GM13976 (cell line): Measurements from ENCODE around the gene SF3B2.

Experiments
- DNase-seq: peaks from one replicate; pipeline ENCODE4 v3.0.0; 2012; ENCODE audit warnings: low spot score
- in situ Hi-C: fragments of 300-500 bp; cut with MboI; formaldehyde crosslinking; loops from one replicate; pipeline ENCODE4 v1.12.0; 2022; ENCODE audit warnings: low sequenced_read_pairs, mixed read lengths, inconsistent platforms; ENCODE audit not compliant: unreplicated experiment
- TF ChIP-seq, protein P1 (sequence below): IDR thresholded peaks from 2 replicates; pipeline ENCODE4 v1.5.1; 2012; ENCODE audit warnings: borderline replicate concordance, mild to moderate bottlenecking; ENCODE audit not compliant: insufficient read depth; ENCODE audit errors: extremely low read depth, missing control alignments, control extremely low read depth

The SF3B2 gene

DNA sequence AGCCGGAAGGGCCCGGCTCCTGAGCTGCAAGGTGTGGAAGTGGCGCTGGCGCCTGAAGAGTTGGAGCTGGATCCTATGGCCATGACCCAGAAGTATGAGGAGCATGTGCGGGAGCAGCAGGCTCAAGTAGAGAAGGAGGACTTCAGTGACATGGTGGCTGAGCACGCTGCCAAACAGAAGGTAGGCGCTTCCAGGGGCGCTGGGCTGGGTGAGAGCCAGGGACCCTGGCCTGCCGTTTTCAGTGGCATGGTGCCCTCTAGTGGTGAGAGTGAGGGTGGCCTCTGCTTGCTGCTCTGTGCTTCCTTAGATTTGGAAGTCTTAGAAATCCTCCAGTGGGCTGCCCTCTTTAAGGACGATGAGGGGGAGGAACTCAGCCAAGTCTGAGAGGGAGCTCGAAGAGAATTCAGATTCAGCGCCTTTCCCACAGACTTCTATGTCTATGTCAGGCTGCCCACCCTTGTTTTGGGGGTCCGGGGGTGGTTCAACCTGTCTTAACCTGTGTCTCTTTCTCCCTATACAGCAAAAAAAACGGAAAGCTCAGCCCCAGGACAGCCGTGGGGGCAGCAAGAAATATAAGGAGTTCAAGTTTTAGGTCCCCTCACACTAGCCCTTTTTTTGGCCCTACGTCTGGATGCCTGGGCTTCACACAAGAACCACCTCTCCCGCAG lies 16.1 kb downstream of the SF3B2 start:
- DNase-seq, result peak; percentile 70
- TF ChIP-seq, protein P1, sequence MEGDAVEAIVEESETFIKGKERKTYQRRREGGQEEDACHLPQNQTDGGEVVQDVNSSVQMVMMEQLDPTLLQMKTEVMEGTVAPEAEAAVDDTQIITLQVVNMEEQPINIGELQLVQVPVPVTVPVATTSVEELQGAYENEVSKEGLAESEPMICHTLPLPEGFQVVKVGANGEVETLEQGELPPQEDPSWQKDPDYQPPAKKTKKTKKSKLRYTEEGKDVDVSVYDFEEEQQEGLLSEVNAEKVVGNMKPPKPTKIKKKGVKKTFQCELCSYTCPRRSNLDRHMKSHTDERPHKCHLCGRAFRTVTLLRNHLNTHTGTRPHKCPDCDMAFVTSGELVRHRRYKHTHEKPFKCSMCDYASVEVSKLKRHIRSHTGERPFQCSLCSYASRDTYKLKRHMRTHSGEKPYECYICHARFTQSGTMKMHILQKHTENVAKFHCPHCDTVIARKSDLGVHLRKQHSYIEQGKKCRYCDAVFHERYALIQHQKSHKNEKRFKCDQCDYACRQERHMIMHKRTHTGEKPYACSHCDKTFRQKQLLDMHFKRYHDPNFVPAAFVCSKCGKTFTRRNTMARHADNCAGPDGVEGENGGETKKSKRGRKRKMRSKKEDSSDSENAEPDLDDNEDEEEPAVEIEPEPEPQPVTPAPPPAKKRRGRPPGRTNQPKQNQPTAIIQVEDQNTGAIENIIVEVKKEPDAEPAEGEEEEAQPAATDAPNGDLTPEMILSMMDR, result peak; percentile 81
- in situ Hi-C loops, result no loop called here

DNA sequence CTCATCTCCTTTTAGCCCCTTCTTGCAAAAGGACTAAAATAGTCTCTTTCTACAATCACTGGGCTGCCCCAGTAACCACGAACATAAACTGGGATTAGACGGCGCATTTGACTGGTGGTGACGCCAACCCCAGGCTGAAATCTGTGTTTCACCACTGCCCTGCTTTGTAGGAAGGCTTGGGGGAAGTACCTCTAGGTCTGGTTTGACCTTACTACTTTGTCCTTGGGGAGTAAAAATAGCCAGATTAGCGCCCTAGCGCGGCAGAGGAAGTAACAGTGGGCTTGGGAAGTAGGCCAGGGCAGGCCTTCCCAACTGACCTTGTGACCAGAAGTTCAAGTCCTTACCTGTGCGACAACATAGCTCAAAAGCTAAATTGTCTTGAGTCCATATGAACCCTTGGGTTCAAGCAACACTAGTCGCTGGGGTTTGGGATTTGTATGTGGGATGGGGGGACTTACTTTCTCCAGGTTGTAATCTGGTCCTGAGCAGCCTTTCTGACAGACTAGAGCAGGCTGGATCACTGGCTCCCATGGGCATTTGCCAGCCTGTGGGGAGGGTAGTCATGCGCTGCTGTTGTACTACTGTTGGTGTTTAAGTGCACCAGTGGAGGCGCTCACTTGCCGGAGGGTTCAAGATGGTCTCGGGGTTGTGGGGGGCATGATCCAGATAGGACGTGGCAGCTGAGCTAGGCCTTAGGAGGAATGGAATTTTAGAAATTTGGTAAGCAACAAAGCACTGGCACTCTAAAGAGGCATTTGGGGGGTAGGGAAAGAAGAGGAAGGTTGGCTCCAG lies 17.0 kb downstream of the SF3B2 start:
- TF ChIP-seq, protein P1, result no peak
- DNase-seq, result peak; percentile 64
- in situ Hi-C loops, result no loop called here

DNA sequence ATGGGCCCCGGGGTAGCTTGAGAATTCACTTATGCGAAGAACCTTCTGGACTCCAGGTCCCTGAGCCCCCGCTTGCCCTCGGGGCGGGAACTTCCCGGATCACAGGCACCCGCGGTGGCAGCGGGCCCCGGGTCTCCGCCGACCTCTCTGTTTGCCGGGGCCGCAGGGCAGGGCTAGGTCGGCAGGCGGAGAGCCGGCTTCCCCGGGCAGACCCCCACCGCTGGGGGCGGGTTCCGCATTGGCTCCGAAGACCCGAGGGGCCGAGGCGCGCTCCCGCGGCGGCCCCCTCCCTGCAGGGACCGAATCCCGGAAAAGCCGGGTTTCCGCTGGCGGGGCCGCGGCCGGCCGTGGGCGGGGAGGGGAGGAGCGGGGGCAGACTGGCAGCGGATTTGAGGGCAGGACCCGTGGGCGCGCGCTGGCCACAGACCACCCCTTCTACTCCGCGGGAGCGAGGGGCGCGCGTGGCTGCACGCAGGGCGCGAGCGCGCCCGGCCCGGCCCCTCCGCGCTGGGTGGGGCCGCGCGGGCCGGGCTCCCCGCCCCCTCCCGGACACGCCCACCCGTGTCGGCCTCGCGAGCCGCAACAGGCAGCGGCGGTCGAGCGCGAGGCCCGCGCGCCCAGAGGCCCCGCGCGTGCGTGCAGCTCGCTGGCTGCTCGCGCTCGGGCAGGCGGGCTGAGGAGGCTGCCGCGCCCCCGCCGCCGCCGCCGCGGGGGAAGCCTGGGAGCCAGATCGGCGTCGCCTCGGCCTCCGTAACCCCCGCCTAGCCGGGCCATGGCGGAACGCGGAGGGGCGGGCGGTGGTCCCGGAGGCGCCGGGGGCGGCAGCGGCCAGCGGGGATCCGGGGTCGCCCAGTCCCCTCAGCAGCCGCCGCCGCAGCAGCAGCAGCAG lies 17.8 kb downstream of the SF3B2 start, which contains the start of gene PACS1:
Gene PACS1, plus strand, starts transcription at position 558 of the 889 bp plus-strand sequence. Its CDS starts 215 bp downstream, at position 773.
- TF ChIP-seq, protein P1, result no peak
- in situ Hi-C loops, result no loop called here
- peak; percentile 91 for DNase-seq

DNA sequence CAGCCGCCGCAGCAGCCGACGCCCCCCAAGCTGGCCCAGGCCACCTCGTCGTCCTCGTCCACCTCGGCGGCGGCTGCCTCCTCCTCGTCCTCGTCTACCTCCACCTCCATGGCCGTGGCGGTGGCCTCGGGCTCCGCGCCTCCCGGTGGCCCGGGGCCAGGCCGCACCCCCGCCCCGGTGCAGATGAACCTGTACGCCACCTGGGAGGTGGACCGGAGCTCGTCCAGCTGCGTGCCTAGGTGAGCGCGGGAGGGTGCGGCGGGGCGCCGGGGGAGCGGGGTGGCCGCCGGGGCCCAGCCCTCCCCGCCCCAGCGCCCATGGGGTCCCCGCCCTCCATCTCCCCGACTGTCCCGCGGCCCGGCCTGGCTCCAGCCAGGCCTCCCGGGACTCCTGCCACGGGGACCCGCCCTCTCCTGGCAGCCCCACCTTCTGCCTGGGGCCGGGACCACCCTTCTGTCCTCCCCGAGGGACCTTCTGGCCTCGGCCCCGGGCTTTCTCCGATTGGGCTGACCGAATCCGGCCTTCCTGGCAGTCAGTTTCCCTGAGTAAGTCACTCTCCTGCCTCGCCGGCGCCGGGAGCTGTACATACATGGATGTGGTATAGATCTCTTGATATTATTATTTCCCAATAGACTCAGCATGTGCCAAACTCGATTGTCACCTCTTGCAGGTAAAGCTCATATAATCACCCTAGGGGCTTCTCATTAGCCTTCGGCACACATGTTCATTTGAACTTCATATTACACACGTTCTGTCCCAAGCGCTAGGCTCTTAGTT lies 18.6 kb downstream of the SF3B2 start:
- DNase-seq, result peak; percentile 52
- in situ Hi-C loops, result no loop called here
- TF ChIP-seq, protein P1, result no peak

DNA sequence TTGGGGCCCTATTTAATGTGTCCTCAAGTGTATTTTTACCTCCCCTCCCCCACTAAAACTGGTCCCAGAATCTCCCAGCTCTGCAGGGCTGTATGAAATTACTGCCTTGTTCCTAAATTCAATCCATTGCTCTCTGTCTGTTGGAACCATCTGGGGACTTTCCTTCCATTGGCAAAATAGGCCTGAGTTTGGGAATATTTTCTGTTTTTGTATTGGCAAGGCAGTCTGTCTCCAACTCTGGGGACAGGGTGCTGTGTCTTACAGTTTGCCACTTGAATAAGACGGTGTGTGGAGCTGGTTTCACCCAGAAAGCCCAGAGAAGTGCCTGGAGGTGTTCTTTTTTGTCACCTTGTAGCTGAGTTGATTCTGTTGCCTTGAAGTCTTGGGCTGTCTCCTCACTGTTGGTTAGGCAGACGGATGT lies 19.2 kb downstream of the SF3B2 start:
- no peak for DNase-seq
- TF ChIP-seq, protein P1, result no peak
- in situ Hi-C loops, result no loop called here
